ENCODE measurements around the gene METTL21A.

Gene METTL21A

GRCh38 chr2:207621501-207622039 lies 3.6 kb downstream of the METTL21A start:
- DNase-seq: no peak

- DNase-seq: peak; percentile 84
Measured at GRCh38 chr2:207619764-207620203, 5.4 kb downstream of the METTL21A start.

GRCh38 chr2:207617011-207617671 lies 8.1 kb downstream of the METTL21A start:
- no peak for DNase-seq

- no peak for DNase-seq
Measured at GRCh38 chr2:207616185-207616584, 9.0 kb downstream of the METTL21A start.

- no peak for DNase-seq
Measured at GRCh38 chr2:207614824-207615223, 10.4 kb downstream of the METTL21A start.

GRCh38 chr2:207612714-207613113 lies 12.5 kb downstream of the METTL21A start:
- no peak for DNase-seq

- no peak for DNase-seq
Measured at GRCh38 chr2:207606829-207607228, 18.4 kb downstream of the METTL21A start.

GRCh38 chr2:207606399-207606798 lies 18.8 kb downstream of the METTL21A start:
- DNase-seq: no peak

- DNase-seq: no peak
Measured at GRCh38 chr2:207603486-207603885, 21.7 kb downstream of the METTL21A start.

GRCh38 chr2:207601774-207602173 lies 23.4 kb downstream of the METTL21A start:
- DNase-seq: no peak

- no peak for DNase-seq
Measured at GRCh38 chr2:207600231-207600630, 25.0 kb downstream of the METTL21A start.

- DNase-seq: no peak
Measured at GRCh38 chr2:207599636-207600035, 25.6 kb downstream of the METTL21A start.

- DNase-seq: no peak
Measured at GRCh38 chr2:207594731-207595130, 30.5 kb downstream of the METTL21A start.

GRCh38 chr2:207594264-207594663 lies 30.9 kb downstream of the METTL21A start:
- DNase-seq: peak; percentile 3

- DNase-seq: no peak
Measured at GRCh38 chr2:207593277-207593676, 31.9 kb downstream of the METTL21A start.

GRCh38 chr2:207589143-207589542 lies 36.1 kb downstream of the METTL21A start:
- DNase-seq: no peak

- no peak for DNase-seq
Measured at GRCh38 chr2:207587305-207587704, 37.9 kb downstream of the METTL21A start.

GRCh38 chr2:207584952-207585351 lies 40.2 kb downstream of the METTL21A start:
- DNase-seq: no peak

GRCh38 chr2:207571370-207571769 lies 53.8 kb downstream of the METTL21A start:
- no peak for DNase-seq

- DNase-seq: no peak
Measured at GRCh38 chr2:207567671-207568070, 57.5 kb downstream of the METTL21A start.

- DNase-seq: no peak
Measured at GRCh38 chr2:207565736-207566500, 59.3 kb downstream of the METTL21A start.

Data from suppressor macrophage treated with lipopolysaccharide for 4 hours (primary cell).